B cell (primary cell): ENCODE measurements around the gene CPE. TPM values are rescaled to one million over a fixed set of nuclear protein-coding genes. Genes with fewer than 3 reads are reported as not detected.

Source experiments
- ATAC-seq: fragments of 200-7000 bp; cut with Tn5 transposase; one replicate; pipeline ENCODE4 v1.10.0; 2021; ENCODE audit warnings: low read depth, mild to moderate bottlenecking, moderate number of reproducible peaks, moderate library complexity
- CTCF ChIA-PET: fragments of 350-600 bp; sonication (Branson Sonifier 250); formaldehyde crosslinking; loops from one replicate; lab custom pipeline; 2021; ENCODE audit warnings: antibody characterized with exemption, inconsistent platforms; lab: Charles Lee
- POLR2A ChIA-PET: fragments of 350-600 bp; sonication (Branson Sonifier 250); formaldehyde crosslinking; loops from one replicate; lab custom pipeline; 2021; ENCODE audit warnings: antibody characterized with exemption; lab: Charles Lee
- DNase-seq: peaks from one replicate; pipeline ENCODE4 v3.0.0; 2013
- H2AFZ ChIP-seq: 2 replicates; pipeline ENCODE4 v1.6.1; 2012; ENCODE audit warnings: mild to moderate bottlenecking, low read depth, low read length; ENCODE audit not compliant: insufficient read depth, poor library complexity, severe bottlenecking
- H3K27ac ChIP-seq, 2 donors: 1 replicate in 1 of 2; 2 replicates in 1 of 2; pipeline ENCODE4 v1.5.1; 2012 to 2013; ENCODE audit warnings: low read length in 2 of 2, mild to moderate bottlenecking in 2 of 2, moderate library complexity in 1 of 2
- H3K27me3 ChIP-seq, 4 experiments: fragments of 200-600 bp in 1 of 4; sonication (generic) in 1 of 4; replicated peaks in 1 of 4; 1 replicate in 2 of 4; 2 replicates in 2 of 4; pipeline versions ENCODE4 v1.6.1 to v1.7.0; 2013 to 2016; ENCODE audit warnings: low read length in 3 of 4, mild to moderate bottlenecking in 2 of 4, mixed read lengths in 1 of 4, moderate library complexity in 1 of 4; ENCODE audit not compliant: insufficient read depth in 4 of 4, control insufficient read depth in 3 of 4; ENCODE audit errors: control extremely low read depth in 1 of 4
- H3K36me3 ChIP-seq, 2 experiments: replicated peaks in 1 of 2; 1 replicate in 1 of 2; 2 replicates in 1 of 2; pipeline versions ENCODE4 v1.6.1 to v1.7.1; 2013; ENCODE audit warnings: low read length in 1 of 2; ENCODE audit not compliant: insufficient read depth in 2 of 2, control insufficient read depth in 1 of 2; ENCODE audit errors: control extremely low read depth in 1 of 2, extremely low read depth in 1 of 2
- H3K4me1 ChIP-seq, 2 donors: fragments of 200-600 bp in 1 of 2; sonication (generic) in 1 of 2; 1 replicate in 1 of 2; 2 replicates in 1 of 2; pipeline versions ENCODE4 v1.5.1 to v1.6.1; 2013 to 2017; ENCODE audit warnings: low read length in 2 of 2; ENCODE audit not compliant: control insufficient read depth in 2 of 2, insufficient read depth in 2 of 2
- H3K4me2 ChIP-seq: replicated peaks from 2 replicates; pipeline ENCODE3; 2012; ENCODE audit warnings: mild to moderate bottlenecking, low read depth, low read length; ENCODE audit not compliant: poor library complexity, severe bottlenecking
- H3K4me3 ChIP-seq, 5 experiments: fragments of 200-600 bp in 1 of 5; sonication (generic) in 1 of 5; 1 replicate in 3 of 5; 2 replicates in 2 of 5; pipeline versions ENCODE4 v1.5.1 to v1.7.0; 2011 to 2016; ENCODE audit warnings: low read length in 4 of 5, mild to moderate bottlenecking in 4 of 5, low read depth in 2 of 5, control low read depth in 1 of 5, moderate library complexity in 1 of 5; ENCODE audit not compliant: insufficient read depth in 1 of 5; ENCODE audit errors: control extremely low read depth in 1 of 5, extremely low read depth in 1 of 5
- H3K79me2 ChIP-seq: fragments of 200-600 bp; sonication (generic); one replicate; pipeline ENCODE4 v1.6.0; 2016; ENCODE audit warnings: low read length; ENCODE audit not compliant: control insufficient read depth, insufficient read depth
- H3K9ac ChIP-seq: fragments of 200-600 bp; sonication (generic); 2 replicates; pipeline ENCODE4 v1.6.1; 2017; ENCODE audit warnings: mild to moderate bottlenecking, low read length, moderate library complexity
- H3K9me3 ChIP-seq, 3 donors: one replicate each; pipeline versions ENCODE4 v1.6.1 to v1.7.1; 2013; ENCODE audit warnings: low read length in 2 of 3; ENCODE audit not compliant: control insufficient read depth in 2 of 3, insufficient read depth in 1 of 3; ENCODE audit errors: control extremely low read depth in 1 of 3
- H4K20me1 ChIP-seq: 2 replicates; pipeline ENCODE4 v1.6.0; 2012; ENCODE audit warnings: mild to moderate bottlenecking, low read length; ENCODE audit not compliant: insufficient read depth, control insufficient read depth, poor library complexity, severe bottlenecking
- H3K27ac Mint-ChIP-seq: one replicate; pipeline ENCODE4 v1.8.0; 2021; ENCODE audit warnings: mixed read lengths
- H3K27me3 Mint-ChIP-seq: one replicate; pipeline ENCODE4 v1.8.0; 2021; ENCODE audit warnings: mixed read lengths
- H3K4me1 Mint-ChIP-seq: one replicate; pipeline ENCODE4 v1.8.0; 2021; ENCODE audit warnings: mixed read lengths
- H3K4me3 Mint-ChIP-seq: one replicate; pipeline ENCODE4 v1.8.0; 2021; ENCODE audit warnings: mixed read lengths
- H3K9me3 Mint-ChIP-seq: one replicate; pipeline ENCODE4 v1.8.0; 2022; ENCODE audit warnings: mixed read lengths; ENCODE audit not compliant: insufficient read depth
- CTCF ChIP-seq: fragments of 200-600 bp; IDR thresholded peaks from one replicate; pipeline ENCODE4 v1.8.0; 2022; ENCODE audit warnings: antibody characterized with exemption, mild to moderate bottlenecking
- EZH2 ChIP-seq: IDR thresholded peaks from 2 replicates; pipeline ENCODE4 v1.6.1; 2012; ENCODE audit warnings: borderline replicate concordance, low read depth, mild to moderate bottlenecking, moderate library complexity, low read length; ENCODE audit not compliant: insufficient read depth, poor library complexity, severe bottlenecking
- WGBS: methylation state at CpG from one replicate; pipeline ENCODE4 v1.1.5; 2013; ENCODE audit warnings: missing lambda C conversion rate; ENCODE audit not compliant: insufficient coverage; 5-methylcytosine and 5-hydroxymethylcytosine counted together
- intact Hi-C: fragments of 100-400 bp; cut with micrococcal nuclease; formaldehyde crosslinking; loops from one replicate; pipeline ENCODE4 v1.10.0; 2022
- polyA plus RNA-seq: library from polyadenylated mRNA; depleted of rRNA; stranded (reverse); fragments of >200 nt; gene quantifications from 2 replicates; pipeline ENCODE4 v1.2.3, GENCODE V29; 2012
- total RNA-seq, 2 donors: library from RNA; stranded (reverse); fragments of 120-200 nt in 1 of 2; gene quantifications; 1 replicate in 1 of 2; 2 replicates in 1 of 2; pipeline versions ENCODE4 v1.2.3 to v1.2.4, GENCODE V29; 2013 to 2022

The CPE gene
- total and polyA plus RNA-seq, 2 donors (not counting 1 experiment from before 2014, with no cell fraction given): not detected

DNA sequence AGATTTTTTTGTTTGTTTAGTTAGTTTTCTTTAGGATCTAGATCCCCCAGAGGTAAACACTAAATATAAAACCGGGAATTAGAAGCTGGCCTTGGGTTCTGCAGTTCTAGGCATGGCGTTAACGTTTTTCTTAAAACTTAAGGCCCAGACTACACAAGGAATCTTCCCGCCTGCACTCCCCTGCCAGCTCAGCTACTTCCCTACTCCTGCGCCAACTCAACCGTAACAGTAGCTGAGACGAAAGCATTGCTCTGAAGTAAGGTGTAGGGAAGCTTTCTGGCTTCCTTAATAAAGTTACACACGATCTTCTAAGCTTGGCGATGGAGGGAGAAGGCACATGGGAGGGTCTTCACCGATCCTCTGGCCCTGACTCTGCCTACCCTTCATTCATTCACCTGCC lies 37.1 kb downstream of the CPE start:
- TF ChIP-seq CTCF: no peak
- TF ChIP-seq EZH2: no peak
- H3K4me1 Mint-ChIP-seq: no peaks in the 10 kb centered on the region
- Histone ChIP-seq H4K20me1 (no peaks in the 10 kb centered on the region), H3K4me2 (no peak overlapping the region), H3K27me3 (no peaks in the 10 kb centered on the region), H2AFZ (no peak overlapping the region), H3K4me1 (no peaks in the 10 kb centered on the region), H3K36me3 (no peaks in the 10 kb centered on the region), H3K9ac (no peak overlapping the region), H3K9me3 (no peaks in the 10 kb centered on the region), H3K4me3 (no peak overlapping the region), H3K79me2 (no peaks in the 10 kb centered on the region), H3K27ac (no peak overlapping the region)
- H3K4me3 Mint-ChIP-seq: no peak overlapping the region
- no peak overlapping the region for H3K27ac Mint-ChIP-seq
- WGBS: 87% methylated on average over 4 of the region's 10 CpGs
- H3K9me3 Mint-ChIP-seq: no peaks in the 10 kb centered on the region
- ChIA-PET CTCF (no interaction called here), POLR2A (no interaction called here)
- intact Hi-C loops: no loop called here
- H3K27me3 Mint-ChIP-seq: peaks cover 18% of the 10 kb centered on the region
- no peak for ATAC-seq
- DNase-seq: no peak

DNA sequence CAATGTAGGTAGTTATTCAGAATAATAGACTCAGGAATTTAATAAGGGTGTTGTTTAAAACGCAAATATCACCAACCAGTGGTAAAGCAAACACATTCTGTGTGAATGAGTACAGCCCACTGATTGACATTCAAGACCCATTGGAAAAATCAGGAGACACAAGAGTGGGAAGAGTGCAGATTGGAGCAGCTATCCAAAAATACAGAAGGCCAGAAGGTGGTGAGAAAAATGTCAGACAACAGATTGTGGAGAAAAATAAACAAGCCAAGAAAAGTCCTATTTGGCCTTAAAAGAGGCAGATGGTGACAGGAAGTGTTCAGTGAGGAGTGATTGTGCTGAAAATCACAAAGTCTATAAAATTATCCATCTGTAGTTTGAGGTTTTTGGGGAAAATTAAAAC lies 39.3 kb downstream of the CPE start:
- no peak overlapping the region for H3K27ac Mint-ChIP-seq
- peaks cover 10% of the 10 kb centered on the region for H3K27me3 Mint-ChIP-seq
- H3K27ac ChIP-seq: no peak overlapping the region
- H3K79me2 ChIP-seq: no peaks in the 10 kb centered on the region
- H3K4me3 Mint-ChIP-seq: no peak overlapping the region
- H3K36me3 ChIP-seq: no peaks in the 10 kb centered on the region
- H3K27me3 ChIP-seq: no peaks in the 10 kb centered on the region
- no peaks in the 10 kb centered on the region for H4K20me1 ChIP-seq
- no CpG with 5 or more reads among the region's 1 CpG for WGBS
- DNase-seq (no peak), ATAC-seq (no peak)
- no peak overlapping the region for H3K4me3 ChIP-seq
- no peak overlapping the region for H3K9ac ChIP-seq
- CTCF ChIA-PET: no interaction called here
- H3K9me3 ChIP-seq: no peaks in the 10 kb centered on the region
- no peak overlapping the region for H2AFZ ChIP-seq
- H3K4me2 ChIP-seq: no peak overlapping the region
- no peaks in the 10 kb centered on the region for H3K4me1 Mint-ChIP-seq
- no peaks in the 10 kb centered on the region for H3K4me1 ChIP-seq
- intact Hi-C loops: no loop called here
- POLR2A ChIA-PET: no interaction called here
- TF ChIP-seq EZH2 (no peak), CTCF (no peak)
- no peaks in the 10 kb centered on the region for H3K9me3 Mint-ChIP-seq
